GM21423 (cell line): ENCODE results near the gene CYP21A2.
"Not testable (repeated sequence)": the region's sequence is repeated elsewhere in the genome, so short reads cannot be mapped to it uniquely, and the experiment has no call there.

Experiments
- ATAC-seq: cut with Tn5 transposase; IDR thresholded peaks from one replicate; pipeline ENCODE4 v1.9.1; 2021; ENCODE audit warnings: mild to moderate bottlenecking, moderate library complexity; ENCODE audit not compliant: unreplicated experiment

CYP21A2 gene

GRCh38 chr6:32029553-32029952, 8.7 kb upstream of the CYP21A2 start:
- ATAC-seq = not testable (repeated sequence)

GRCh38 chr6:32035283-32036013, 2.8 kb upstream of the CYP21A2 start:
- ATAC-seq = not testable (repeated sequence)

- not testable (repeated sequence) for ATAC-seq
Measured at GRCh38 chr6:32037136-32037535, 1.1 kb upstream of the CYP21A2 start.

- not testable (repeated sequence) for ATAC-seq
Measured at GRCh38 chr6:32038878-32039277, 663 bp downstream of the CYP21A2 start.

GRCh38 chr6:32039321-32040274, 1.4 kb downstream of the CYP21A2 start:
- ATAC-seq = not testable (repeated sequence)

- not testable (repeated sequence) for ATAC-seq
Measured at GRCh38 chr6:32040299-32041049, 2.3 kb downstream of the CYP21A2 start.

GRCh38 chr6:32041050-32041321, 2.8 kb downstream of the CYP21A2 start:
- not testable (repeated sequence) for ATAC-seq

- not testable (repeated sequence) for ATAC-seq
Measured at GRCh38 chr6:32041385-32041784, 3.2 kb downstream of the CYP21A2 start.

- ATAC-seq = not testable (repeated sequence)
Measured at GRCh38 chr6:32042276-32042675, 4.1 kb downstream of the CYP21A2 start.

- ATAC-seq = not testable (repeated sequence)
Measured at GRCh38 chr6:32043589-32044380, 5.6 kb downstream of the CYP21A2 start.

- ATAC-seq = not testable (repeated sequence)
Measured at GRCh38 chr6:32044916-32045315, 6.7 kb downstream of the CYP21A2 start.

- no peak for ATAC-seq
Measured at GRCh38 chr6:32045811-32046449, 7.7 kb downstream of the CYP21A2 start.

- no peak for ATAC-seq
Measured at GRCh38 chr6:32046450-32047083, 8.4 kb downstream of the CYP21A2 start.

GRCh38 chr6:32047084-32047478, 8.9 kb downstream of the CYP21A2 start:
- ATAC-seq = no peak

GRCh38 chr6:32047539-32047854, 9.3 kb downstream of the CYP21A2 start:
- no peak for ATAC-seq

GRCh38 chr6:32047855-32048766, 9.9 kb downstream of the CYP21A2 start:
- ATAC-seq = no peak

- ATAC-seq = not testable (repeated sequence)
Measured at GRCh38 chr6:32049149-32049548, 10.9 kb downstream of the CYP21A2 start.

- not testable (repeated sequence) for ATAC-seq
Measured at GRCh38 chr6:32049736-32050135, 11.5 kb downstream of the CYP21A2 start.

- ATAC-seq = no peak
Measured at GRCh38 chr6:32050562-32050961, 12.3 kb downstream of the CYP21A2 start.
